ENCODE results near the gene DNAJB4. TPM values are rescaled to one million over a fixed set of nuclear protein-coding genes. Genes with fewer than 3 reads are reported as not detected.
"Not testable (repeated sequence)": the region's sequence is repeated elsewhere in the genome, so short reads cannot be mapped to it uniquely, and the experiment has no call there.

The DNAJB4 gene
- total RNA-seq, 1 donor from 2014 or later: 95.8 TPM

DNA sequence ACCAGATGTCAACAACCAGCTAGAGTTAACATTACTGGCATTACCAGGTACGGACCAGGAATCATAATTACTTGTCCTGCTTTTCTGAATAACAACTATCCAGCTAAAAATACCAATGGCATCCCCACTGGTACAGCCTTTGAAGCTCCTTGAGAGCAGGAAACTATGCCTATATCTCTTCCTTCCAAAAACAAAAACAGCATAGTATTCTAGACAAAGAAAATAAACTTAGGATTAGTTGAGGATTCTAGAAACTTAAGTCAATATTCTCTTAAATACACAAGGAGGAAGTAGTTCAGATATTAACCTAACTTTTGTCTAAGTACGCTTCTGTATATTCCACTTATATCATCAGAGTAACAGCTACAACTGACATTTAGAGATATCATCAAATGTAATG, 28.8 kb upstream of the DNAJB4 start:
- no peaks in the 10 kb centered on the region for H3K9me3 Mint-ChIP-seq (ENCODE audit: unreplicated experiment)
- H3K4me1 Mint-ChIP-seq (ENCODE audit: unreplicated experiment): peaks cover 45% of the 10 kb centered on the region
- no peaks in the 10 kb centered on the region for H3K27me3 Mint-ChIP-seq (ENCODE audit: unreplicated experiment)
- TF ChIP-seq, protein P1, sequence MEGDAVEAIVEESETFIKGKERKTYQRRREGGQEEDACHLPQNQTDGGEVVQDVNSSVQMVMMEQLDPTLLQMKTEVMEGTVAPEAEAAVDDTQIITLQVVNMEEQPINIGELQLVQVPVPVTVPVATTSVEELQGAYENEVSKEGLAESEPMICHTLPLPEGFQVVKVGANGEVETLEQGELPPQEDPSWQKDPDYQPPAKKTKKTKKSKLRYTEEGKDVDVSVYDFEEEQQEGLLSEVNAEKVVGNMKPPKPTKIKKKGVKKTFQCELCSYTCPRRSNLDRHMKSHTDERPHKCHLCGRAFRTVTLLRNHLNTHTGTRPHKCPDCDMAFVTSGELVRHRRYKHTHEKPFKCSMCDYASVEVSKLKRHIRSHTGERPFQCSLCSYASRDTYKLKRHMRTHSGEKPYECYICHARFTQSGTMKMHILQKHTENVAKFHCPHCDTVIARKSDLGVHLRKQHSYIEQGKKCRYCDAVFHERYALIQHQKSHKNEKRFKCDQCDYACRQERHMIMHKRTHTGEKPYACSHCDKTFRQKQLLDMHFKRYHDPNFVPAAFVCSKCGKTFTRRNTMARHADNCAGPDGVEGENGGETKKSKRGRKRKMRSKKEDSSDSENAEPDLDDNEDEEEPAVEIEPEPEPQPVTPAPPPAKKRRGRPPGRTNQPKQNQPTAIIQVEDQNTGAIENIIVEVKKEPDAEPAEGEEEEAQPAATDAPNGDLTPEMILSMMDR (IDR thresholded peaks at IDR 0.05): no peak
- H3K4me3 Mint-ChIP-seq (ENCODE audit: unreplicated experiment): no peak overlapping the region
- H3K36me3 Mint-ChIP-seq (ENCODE audit: unreplicated experiment): peaks cover 10% of the 10 kb centered on the region
- H3K27ac Mint-ChIP-seq (ENCODE audit: unreplicated experiment): no peak overlapping the region
- DNase-seq (ENCODE audit: extremely low spot score, unreplicated experiment): no peak

DNA sequence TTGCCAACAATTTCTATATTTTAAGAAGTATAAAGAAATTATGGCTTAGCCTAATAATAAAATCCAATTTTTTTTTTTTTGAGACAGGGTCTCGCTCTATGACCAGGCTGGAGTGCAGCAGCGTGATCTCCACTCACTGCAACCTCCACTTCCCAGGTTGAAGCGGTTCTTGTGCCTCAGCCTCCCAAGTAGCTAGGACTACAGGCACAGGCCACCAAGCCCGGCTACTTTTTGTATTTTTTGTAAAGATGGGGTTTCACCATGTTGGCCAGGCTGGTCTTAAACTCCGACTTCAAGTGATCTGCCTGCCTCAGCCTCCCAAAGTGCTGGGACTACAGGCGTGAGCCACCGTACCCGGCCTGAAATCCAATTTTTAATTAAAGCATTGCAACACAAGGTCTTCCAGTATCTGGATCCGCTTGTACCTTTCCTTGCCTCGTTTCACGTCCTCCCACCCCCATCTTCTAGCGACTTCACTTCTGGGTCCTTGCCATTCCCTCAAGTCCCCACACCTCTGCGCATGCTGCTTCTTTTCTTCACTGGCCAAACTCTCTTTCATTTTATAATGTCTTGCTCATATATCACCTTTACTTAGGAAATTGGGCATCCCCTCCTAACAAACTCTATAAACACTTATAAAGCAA, 28.2 kb upstream of the DNAJB4 start:
- DNase-seq (ENCODE audit: extremely low spot score, unreplicated experiment): no peak
- peaks cover 10% of the 10 kb centered on the region for H3K36me3 Mint-ChIP-seq (ENCODE audit: unreplicated experiment)
- H3K4me1 Mint-ChIP-seq (ENCODE audit: unreplicated experiment): peaks cover 46% of the 10 kb centered on the region
- TF ChIP-seq, protein P1 (IDR thresholded peaks at IDR 0.05): no peak
- no peak overlapping the region for H3K27ac Mint-ChIP-seq (ENCODE audit: unreplicated experiment)
- H3K4me3 Mint-ChIP-seq (ENCODE audit: unreplicated experiment): no peak overlapping the region
- no peaks in the 10 kb centered on the region for H3K9me3 Mint-ChIP-seq (ENCODE audit: unreplicated experiment)
- no peaks in the 10 kb centered on the region for H3K27me3 Mint-ChIP-seq (ENCODE audit: unreplicated experiment)

DNA sequence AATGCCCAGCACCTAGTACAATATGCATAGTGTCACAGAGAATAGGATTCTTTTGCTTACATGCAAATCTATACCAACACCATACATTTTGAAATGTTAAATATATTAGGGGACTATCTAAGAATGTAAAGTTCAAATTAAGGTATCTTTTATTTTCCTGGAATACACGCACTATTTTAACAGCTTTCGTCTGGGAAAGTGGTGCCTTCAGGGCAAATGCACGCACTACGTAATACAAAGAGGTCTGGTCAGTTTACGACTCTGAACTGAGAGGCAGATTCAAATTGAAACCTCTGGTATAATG, 26.8 kb upstream of the DNAJB4 start:
- H3K4me3 Mint-ChIP-seq (ENCODE audit: unreplicated experiment): no peak overlapping the region
- H3K36me3 Mint-ChIP-seq (ENCODE audit: unreplicated experiment): peaks cover 6% of the 10 kb centered on the region
- no peaks in the 10 kb centered on the region for H3K27me3 Mint-ChIP-seq (ENCODE audit: unreplicated experiment)
- H3K9me3 Mint-ChIP-seq (ENCODE audit: unreplicated experiment): no peaks in the 10 kb centered on the region
- no peak overlapping the region for H3K27ac Mint-ChIP-seq (ENCODE audit: unreplicated experiment)
- TF ChIP-seq, protein P1 (IDR thresholded peaks at IDR 0.05): no peak
- H3K4me1 Mint-ChIP-seq (ENCODE audit: unreplicated experiment): peaks cover 45% of the 10 kb centered on the region
- no peak for DNase-seq (ENCODE audit: extremely low spot score, unreplicated experiment)

DNA sequence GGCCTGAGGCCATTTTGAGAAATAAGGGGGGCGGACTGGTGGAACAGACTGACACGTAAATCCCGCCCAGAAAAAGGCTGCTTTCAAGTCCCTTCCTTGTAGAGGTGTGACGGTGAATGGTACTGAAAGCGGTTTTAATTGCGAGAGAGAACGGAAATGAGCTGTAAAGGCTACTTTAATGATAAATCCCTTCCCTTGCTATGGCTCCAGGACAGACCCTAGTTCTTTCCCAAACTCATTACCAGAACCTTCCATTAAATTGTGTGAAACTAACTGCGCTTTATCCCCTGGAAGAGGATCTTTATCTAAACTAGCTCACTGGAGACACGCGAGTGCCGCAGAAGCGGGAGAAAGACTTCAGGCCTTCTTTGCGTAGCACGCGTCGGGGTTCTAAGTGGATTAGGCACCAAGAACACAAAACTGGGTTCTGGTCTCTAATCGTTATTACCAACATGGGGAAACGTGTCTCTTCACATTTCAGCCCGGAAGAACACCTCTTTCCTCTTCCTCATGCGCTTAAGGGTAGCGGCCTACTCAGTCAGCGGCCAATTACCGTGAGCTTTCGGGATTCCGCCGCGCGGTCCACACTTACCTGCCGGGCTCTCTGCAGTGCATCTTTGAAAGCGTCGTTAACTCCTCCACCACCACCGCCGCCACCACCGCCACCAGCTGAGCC, 26.3 kb upstream of the DNAJB4 start:
- Mint-ChIP-seq H3K27me3 (ENCODE audit: unreplicated experiment) (no peaks in the 10 kb centered on the region), H3K36me3 (ENCODE audit: unreplicated experiment) (peaks cover 6% of the 10 kb centered on the region), H3K27ac (ENCODE audit: unreplicated experiment) (no peak overlapping the region), H3K4me1 (ENCODE audit: unreplicated experiment) (peaks cover 47% of the 10 kb centered on the region), H3K9me3 (ENCODE audit: unreplicated experiment) (no peaks in the 10 kb centered on the region), H3K4me3 (ENCODE audit: unreplicated experiment) (no peak overlapping the region)
- TF ChIP-seq, protein P1 (IDR thresholded peaks at IDR 0.05): no peak
- peak; percentile 89 for DNase-seq (ENCODE audit: extremely low spot score, unreplicated experiment)

DNA sequence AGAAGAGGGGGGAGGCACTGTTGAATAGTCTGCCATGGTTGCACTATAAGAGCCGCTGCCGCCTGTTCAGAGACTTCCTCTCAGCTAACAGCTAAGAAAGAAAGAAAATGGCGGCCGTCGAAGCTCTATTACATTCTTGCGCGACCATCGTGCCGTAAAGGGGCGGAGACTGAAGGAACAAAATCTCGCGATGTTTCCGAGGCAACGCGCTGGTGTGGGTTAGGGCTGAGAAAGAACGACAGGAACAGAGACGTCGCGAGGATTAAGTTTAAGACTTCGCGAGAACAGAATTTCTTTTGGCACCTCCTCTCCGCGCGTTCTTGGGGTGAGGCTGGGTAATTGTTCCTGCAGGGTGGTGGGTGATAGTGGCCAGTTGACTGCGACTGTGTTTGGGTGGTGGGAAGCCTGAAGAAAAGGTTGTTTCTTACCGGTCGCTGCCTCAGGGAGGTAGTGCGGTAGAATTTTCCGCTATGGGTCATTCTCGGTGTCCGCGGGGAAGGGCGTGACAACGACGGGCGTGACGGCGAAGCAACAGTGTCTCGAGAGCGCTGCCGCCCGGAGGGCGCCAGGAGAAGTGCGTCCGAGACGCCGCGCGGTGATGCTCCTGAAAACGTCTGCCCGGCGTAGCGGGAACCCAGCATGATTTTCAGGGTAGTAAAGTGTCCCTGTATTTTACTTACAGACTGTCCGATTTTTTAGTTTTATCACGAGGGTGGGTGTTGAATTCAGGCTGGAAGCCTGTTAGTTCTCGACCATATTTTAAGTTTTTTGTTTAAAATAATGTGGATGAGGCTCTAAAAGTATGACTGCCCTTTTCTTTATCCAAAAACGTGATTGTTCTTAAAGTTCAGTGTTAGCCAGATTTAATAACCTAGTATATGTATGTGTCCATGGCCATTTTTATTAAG, 25.5 kb upstream of the DNAJB4 start, which contains the start of gene FUBP1:
Gene FUBP1, minus strand, starts transcription at position 104 of the 908 bp plus-strand sequence. Its CDS starts 68 bp downstream, at position 36.
- Mint-ChIP-seq H3K9me3 (ENCODE audit: unreplicated experiment) (no peaks in the 10 kb centered on the region), H3K27me3 (ENCODE audit: unreplicated experiment) (no peaks in the 10 kb centered on the region), H3K4me1 (ENCODE audit: unreplicated experiment) (peaks cover 48% of the 10 kb centered on the region), H3K27ac (ENCODE audit: unreplicated experiment) (no peak within 1 kb of the TSS), H3K36me3 (ENCODE audit: unreplicated experiment) (peaks cover 6% of the 10 kb centered on the region), H3K4me3 (ENCODE audit: unreplicated experiment) (no peak within 1 kb of the TSS)
- DNase-seq (ENCODE audit: extremely low spot score, unreplicated experiment): peak; percentile 98
- TF ChIP-seq, protein P1 (IDR thresholded peaks at IDR 0.05): peak; percentile 70

DNA sequence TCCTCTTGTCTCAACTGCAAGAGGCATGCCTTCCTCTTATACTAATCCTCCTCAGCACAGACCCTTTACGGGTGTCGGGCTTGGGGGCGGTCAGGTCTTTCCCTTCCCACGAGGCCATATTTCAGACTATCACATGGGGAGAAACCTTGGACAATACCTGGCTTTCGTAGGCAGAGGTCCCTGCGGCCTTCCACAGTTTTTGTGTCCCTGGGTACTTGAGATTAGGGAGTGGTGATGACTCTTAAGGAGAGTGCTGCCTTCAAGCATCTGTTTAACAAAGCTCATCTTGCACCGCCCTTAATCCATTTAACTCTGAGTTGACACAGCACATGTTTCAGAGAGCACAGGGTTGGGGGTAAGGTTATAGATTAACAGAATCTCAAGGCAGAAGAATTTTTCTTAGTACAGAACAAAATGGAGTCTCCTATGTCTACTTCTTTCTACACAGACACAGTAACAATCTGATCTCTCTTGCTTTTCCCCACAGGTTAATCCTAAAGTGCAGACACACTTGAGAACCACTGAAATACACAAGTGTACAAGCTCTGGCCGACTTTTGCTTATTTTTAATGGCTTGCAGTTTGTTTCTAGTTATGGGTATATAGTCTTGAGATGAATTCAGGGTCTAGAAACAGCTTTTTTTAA, 21.3 kb upstream of the DNAJB4 start:
- peaks cover 36% of the 10 kb centered on the region for H3K4me1 Mint-ChIP-seq (ENCODE audit: unreplicated experiment)
- H3K9me3 Mint-ChIP-seq (ENCODE audit: unreplicated experiment); H3K27me3 Mint-ChIP-seq (ENCODE audit: unreplicated experiment); DNase-seq (ENCODE audit: extremely low spot score, unreplicated experiment); H3K27ac Mint-ChIP-seq (ENCODE audit: unreplicated experiment); H3K4me3 Mint-ChIP-seq (ENCODE audit: unreplicated experiment): not testable (repeated sequence)
- H3K36me3 Mint-ChIP-seq (ENCODE audit: unreplicated experiment): peaks cover 10% of the 10 kb centered on the region

Data from osteocyte (in vitro differentiated cells).